Bronchial smooth muscle cell (primary cell): ENCODE results near the gene TLL1. TPM values are rescaled to one million over a fixed set of nuclear protein-coding genes. Genes with fewer than 3 reads are reported as not detected.

Source experiments
- total RNA-seq: library from RNA; depleted of rRNA; stranded (reverse); fragments of >200 nt; gene quantifications from 2 replicates; pipeline ENCODE4 v1.2.1, GENCODE V29; 2014

TLL1 gene
- not detected in 2 replicates for total RNA-seq

DNA sequence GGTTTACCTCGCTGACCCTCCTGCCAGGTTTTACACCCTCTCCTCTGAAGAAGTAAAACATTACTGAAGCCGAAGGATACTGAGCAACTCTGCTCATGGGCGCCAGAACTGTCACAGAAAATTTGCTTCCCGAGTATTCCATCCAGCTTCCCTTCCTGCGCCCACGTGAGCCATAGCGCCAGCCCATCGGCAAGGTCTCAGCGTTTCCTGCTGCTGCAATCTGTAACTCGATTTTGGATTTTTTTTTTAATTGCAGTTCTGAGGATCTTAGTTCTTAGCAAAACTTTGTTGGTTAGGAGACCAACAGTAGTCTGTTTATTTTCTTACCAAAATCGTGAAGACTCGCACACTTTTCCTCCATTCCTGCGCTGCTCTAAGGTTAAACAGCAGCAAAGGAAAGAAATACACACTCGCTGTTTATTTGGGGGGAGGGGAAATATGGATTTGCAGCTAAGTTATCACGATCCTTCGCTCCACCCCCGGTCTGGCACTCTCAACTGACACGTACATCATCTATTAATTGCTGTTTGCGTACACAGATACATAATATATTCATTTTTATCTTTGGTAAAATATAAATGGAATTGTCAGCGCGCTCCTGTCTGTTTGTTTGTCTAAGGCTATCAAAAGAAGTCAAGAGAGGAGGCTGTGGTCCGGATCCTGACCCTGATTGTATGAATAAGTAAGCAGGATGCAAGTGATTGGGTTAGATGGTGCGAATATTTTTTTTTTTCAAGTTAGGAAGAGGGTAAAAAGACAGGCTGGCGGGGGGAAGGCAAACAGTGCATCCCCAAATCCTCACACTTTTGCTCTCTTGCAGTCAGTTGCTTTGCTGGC lies at the start of gene TLL1:
TSS of gene TLL1 (plus strand) at position 777 of the 837 bp plus-strand sequence. CDS start 668 bp downstream, outside the sequence.

